GM12872 (cell line): Measurements from ENCODE around the gene TFF1.

Experiments used
- TF ChIP-seq, protein P1 (sequence below): IDR thresholded peaks from 3 replicates; pipeline ENCODE4 v1.5.1; 2011; ENCODE audit warnings: low read depth, mild to moderate bottlenecking, low read length, moderate library complexity; ENCODE audit not compliant: insufficient read depth

Gene TFF1

GRCh38 chr21:42344631-42345030 lies 21.7 kb downstream of the TFF1 start:
- TF ChIP-seq, protein P1, sequence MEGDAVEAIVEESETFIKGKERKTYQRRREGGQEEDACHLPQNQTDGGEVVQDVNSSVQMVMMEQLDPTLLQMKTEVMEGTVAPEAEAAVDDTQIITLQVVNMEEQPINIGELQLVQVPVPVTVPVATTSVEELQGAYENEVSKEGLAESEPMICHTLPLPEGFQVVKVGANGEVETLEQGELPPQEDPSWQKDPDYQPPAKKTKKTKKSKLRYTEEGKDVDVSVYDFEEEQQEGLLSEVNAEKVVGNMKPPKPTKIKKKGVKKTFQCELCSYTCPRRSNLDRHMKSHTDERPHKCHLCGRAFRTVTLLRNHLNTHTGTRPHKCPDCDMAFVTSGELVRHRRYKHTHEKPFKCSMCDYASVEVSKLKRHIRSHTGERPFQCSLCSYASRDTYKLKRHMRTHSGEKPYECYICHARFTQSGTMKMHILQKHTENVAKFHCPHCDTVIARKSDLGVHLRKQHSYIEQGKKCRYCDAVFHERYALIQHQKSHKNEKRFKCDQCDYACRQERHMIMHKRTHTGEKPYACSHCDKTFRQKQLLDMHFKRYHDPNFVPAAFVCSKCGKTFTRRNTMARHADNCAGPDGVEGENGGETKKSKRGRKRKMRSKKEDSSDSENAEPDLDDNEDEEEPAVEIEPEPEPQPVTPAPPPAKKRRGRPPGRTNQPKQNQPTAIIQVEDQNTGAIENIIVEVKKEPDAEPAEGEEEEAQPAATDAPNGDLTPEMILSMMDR: no peak

DNA sequence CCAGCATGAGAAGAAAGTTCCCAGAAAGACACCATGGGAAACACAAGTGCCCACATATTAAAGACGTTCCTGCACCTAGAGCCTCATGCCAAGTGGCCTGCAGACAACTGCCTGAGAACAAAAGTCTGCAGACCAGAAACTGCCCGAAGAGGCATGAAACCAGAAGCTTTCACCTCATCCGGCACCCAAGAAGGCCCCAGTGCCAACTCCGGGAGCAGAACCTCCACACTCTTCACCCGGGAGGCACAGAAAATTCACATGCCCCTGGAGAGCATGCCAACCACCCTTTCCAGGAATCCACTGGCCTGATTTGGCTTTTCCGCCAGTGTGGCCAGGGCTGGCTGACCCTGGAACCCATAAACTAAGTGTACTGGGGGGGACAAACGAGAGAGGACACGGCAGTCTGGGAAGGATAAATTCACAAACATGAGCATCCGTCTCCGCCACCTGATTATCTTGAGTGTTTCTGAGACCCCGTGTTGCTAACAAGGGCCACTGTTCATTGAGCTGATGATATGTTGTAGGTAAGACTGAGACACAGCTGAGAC lies 22.3 kb downstream of the TFF1 start:
- TF ChIP-seq, protein P1: no peak

- TF ChIP-seq, protein P1: no peak
Observed at GRCh38 chr21:42343556-42343955, 22.8 kb downstream of the TFF1 start.

DNA sequence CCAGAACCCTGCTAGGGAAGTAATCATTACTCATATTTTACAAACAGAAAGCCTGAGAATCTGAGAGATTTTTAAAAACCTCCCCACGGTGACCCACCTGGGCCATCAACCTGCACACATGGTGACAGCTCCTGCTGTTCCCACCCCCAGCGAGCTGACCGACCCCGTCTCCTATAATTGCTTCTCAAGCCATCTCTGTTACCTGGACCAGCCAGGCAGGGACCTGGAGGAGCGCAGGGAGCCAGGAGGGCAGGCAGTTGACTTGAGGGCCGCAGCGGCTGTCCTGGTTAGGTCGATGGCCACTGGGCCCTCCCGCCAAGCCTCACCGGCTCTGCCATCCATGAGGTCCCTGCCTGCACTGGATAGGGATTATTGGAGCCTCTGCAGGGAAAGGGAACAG lies 23.2 kb downstream of the TFF1 start:
- TF ChIP-seq, protein P1: no peak

GRCh38 chr21:42341776-42342542 lies 24.4 kb downstream of the TFF1 start:
- TF ChIP-seq, protein P1: no peak

- TF ChIP-seq, protein P1: no peak
Observed at GRCh38 chr21:42340187-42341050, 25.9 kb downstream of the TFF1 start.
